Measurements from ENCODE around the gene C3AR1. TPM values are rescaled to one million over a fixed set of nuclear protein-coding genes. Genes with fewer than 3 reads are reported as not detected.
A peak's percentile ranks its signal among the peaks of the same experiment; 100 is the strongest.
"Not testable (repeated sequence)": the region's sequence is repeated elsewhere in the genome, so short reads cannot be mapped to it uniquely, and the experiment has no call there.

The C3AR1 gene
- total RNA-seq, 1 donor from 2014 or later = not detected

GRCh38 chr12:8028267-8028666 lies 37.9 kb downstream of the C3AR1 start:
- TF ChIP-seq, protein P1, sequence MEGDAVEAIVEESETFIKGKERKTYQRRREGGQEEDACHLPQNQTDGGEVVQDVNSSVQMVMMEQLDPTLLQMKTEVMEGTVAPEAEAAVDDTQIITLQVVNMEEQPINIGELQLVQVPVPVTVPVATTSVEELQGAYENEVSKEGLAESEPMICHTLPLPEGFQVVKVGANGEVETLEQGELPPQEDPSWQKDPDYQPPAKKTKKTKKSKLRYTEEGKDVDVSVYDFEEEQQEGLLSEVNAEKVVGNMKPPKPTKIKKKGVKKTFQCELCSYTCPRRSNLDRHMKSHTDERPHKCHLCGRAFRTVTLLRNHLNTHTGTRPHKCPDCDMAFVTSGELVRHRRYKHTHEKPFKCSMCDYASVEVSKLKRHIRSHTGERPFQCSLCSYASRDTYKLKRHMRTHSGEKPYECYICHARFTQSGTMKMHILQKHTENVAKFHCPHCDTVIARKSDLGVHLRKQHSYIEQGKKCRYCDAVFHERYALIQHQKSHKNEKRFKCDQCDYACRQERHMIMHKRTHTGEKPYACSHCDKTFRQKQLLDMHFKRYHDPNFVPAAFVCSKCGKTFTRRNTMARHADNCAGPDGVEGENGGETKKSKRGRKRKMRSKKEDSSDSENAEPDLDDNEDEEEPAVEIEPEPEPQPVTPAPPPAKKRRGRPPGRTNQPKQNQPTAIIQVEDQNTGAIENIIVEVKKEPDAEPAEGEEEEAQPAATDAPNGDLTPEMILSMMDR (conservative IDR thresholded peaks at IDR 0.05; ENCODE audit: low read depth, low read length) = no peak
- no peak for DNase-seq (ENCODE audit: low read depth)
- no peak overlapping the region for H3K4me3 ChIP-seq (ENCODE audit: low read depth, low read length)

DNA sequence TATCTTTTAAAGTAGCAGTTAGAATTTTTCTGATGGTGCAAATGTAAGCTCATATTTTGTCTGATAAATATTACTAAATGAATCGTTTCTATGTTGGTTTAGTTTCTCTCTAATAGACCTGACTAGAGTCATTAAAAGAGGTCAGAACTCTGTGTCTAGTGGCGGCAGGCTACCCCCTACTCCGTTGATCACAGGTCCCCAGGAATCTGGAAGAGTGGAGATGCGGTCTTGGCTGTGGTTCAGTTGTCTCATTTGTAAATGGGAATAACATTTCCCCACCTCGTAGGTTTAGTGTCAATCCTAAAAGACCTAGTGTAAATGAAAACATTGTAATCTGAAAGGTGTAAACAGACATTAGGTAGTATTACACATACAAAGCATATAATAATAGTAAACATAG lies 38.3 kb downstream of the C3AR1 start:
- TF ChIP-seq, protein P1 (conservative IDR thresholded peaks at IDR 0.05; ENCODE audit: low read depth, low read length) = no peak
- no peak overlapping the region for H3K4me3 ChIP-seq (ENCODE audit: low read depth, low read length)
- no peak for DNase-seq (ENCODE audit: low read depth)

DNA sequence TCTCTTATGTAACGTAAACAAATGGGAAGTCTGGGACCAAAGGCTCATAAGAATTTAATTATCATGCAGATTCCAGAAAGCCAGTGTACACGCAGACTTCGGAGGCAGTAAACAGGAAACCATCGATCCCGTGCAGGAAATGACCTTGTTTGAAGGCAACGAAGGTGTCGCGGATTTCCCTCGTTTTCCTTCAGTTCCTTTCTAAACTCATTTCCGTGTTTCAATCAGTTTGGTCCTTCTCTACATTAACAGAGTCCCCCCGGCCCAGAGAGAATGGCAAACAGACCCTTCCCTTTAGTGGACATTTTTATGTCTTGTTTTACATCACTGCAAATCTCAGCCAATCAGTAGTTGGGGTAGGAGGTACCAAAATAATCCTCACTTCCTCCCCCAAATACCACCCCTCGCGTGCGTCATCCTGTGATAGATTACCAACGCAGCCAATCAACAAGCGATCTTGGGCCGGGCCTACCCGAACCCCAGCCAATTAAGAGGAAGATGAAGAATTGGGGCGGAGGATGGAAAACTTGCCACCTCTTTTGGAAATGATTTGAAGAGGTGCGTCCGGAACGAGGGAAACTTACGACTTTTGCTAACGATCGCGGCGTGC lies 39.8 kb downstream of the C3AR1 start:
- TF ChIP-seq, protein P1 (conservative IDR thresholded peaks at IDR 0.05; ENCODE audit: low read depth, low read length) = no peak
- DNase-seq (ENCODE audit: low read depth) = peak; percentile 93
- peak overlapping the region; percentile 62 for H3K4me3 ChIP-seq (ENCODE audit: low read depth, low read length)

DNA sequence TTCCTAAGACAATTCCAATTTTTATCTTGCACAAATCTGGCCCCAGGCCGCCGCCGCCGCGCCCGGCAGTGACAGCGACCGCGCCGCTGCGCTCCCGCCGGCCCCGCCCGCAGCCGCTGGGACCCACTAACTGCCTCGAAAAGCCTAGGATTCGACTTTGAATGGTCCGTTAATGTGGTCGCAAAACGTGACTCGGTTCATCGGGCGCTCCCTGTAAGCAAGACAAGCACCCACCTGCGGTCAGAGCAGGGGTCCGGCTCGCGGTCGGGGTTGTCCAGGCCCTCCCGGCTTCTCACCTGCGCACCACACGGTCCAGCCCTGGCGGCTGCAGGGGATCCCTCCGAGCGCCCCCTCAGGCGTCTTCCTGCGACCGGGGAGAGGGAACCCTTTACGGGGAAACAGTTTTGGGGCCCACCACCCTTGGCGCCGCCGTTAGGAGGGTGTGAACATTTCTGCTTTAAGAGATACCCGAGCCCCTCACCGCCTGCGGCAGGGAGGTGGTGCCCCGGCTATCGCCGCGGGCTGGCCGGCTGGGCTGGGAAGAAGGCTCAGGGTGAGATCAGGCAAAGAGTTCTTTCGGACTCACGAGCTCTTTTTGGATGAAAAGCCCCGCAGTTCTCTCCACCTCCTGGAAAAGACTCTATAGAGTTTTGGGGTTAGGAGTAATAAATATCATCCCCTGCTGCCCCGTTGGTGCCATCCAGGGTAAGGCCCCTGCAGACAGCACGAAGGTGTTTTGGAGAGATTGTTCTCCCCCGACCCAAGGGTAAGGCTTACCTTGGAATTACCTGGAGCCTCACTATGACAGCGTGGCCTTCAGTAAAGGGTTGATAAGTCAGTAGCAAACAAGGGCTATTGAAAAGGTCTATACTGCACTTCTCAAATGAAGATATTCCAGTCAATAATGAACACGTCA lies 47.2 kb downstream of the C3AR1 start:
- TF ChIP-seq, protein P1 (conservative IDR thresholded peaks at IDR 0.05; ENCODE audit: low read depth, low read length) = no peak
- H3K4me3 ChIP-seq (ENCODE audit: low read depth, low read length) = peak overlapping the region; percentile 31
- no peak for DNase-seq (ENCODE audit: low read depth)

DNA sequence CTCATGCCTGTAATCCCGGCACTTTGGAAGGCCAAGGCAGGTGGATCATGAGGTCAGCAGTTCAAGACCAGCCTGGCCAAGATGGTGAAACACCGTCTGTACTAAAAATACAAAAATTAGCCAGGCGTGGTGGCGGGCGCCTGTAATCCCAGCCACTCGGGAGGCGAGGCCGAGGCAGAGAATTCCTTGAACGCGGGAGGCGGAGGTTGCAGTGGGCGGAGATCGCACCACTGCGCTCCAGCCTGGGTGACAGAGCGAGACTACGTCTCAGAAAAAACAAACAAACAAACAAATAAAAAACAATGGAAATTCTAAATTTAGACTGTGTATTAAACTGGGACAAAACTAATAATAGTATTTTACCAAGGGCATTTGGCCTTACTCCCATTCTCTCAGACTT lies 47.9 kb downstream of the C3AR1 start:
- not testable (repeated sequence) for H3K4me3 ChIP-seq (ENCODE audit: low read depth, low read length); DNase-seq (ENCODE audit: low read depth)

DNA sequence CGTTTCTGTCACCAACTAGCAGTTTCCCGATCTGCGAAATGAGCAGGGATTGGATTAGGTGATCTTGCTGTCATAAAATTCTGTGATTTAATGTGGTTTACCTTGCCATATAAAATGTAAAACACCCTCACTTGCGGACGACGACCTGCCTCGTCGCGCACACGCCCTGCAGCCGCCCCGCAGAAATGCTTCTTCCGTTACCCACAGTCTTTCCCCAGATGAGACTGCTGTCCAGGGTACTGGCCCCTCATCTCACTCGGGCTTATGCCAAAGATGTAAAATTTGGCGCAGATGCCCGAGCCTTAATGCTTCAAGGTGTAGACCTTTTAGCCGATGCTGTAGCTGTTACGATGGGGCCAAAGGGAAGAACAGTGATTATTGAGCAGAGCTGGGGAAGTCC lies 51.3 kb downstream of the C3AR1 start:
- TF ChIP-seq, protein P1 (conservative IDR thresholded peaks at IDR 0.05; ENCODE audit: low read depth, low read length) = no peak
- no peak overlapping the region for H3K4me3 ChIP-seq (ENCODE audit: low read depth, low read length)
- no peak for DNase-seq (ENCODE audit: low read depth)

DNA sequence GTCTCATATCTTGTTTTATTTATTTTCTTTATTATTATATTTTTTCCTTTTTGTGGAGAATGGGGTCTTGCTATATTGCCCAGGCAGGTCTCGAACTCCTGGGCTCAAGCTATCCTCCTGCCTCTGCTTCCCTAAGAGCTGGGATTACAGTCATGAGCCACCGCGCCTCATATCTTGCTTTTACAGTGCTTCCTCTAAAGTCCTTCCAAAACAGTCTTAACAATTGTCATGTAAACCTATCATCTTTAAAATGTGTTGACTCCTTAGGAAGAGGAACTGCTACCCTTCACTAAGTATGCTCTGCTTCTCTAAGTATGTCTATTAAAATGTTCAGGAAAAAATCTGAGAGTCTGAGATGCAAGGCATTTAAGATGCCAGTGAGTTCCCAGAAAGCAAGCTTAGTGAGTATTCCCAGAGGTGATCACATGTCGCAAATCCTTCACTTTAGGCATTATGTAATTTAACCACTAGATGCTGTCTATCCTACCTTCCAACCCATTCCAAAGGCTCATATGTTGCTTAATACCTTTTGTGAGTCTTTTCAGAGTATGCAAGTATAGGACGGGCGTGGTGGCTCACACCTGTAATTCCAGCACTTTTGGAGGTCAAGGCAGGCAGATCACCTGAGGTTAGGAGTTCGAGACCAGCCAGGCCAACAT lies 53.4 kb downstream of the C3AR1 start:
- TF ChIP-seq, protein P1 (conservative IDR thresholded peaks at IDR 0.05; ENCODE audit: low read depth, low read length) = no peak
- no peak for DNase-seq (ENCODE audit: low read depth)
- H3K4me3 ChIP-seq (ENCODE audit: low read depth, low read length) = no peak overlapping the region
